GM12865 (cell line): ENCODE measurements around the gene KLHL28.

Experiments used
- DNase-seq: peaks from one replicate; pipeline ENCODE4 v3.0.0; 2010; ENCODE audit warnings: low read depth
- H3K4me3 ChIP-seq: 2 replicates; pipeline ENCODE4 v1.5.1; 2011; ENCODE audit warnings: mild to moderate bottlenecking, low read depth, low read length, control low read depth
- TF ChIP-seq, protein P1 (sequence below): IDR thresholded peaks from 2 replicates; pipeline ENCODE4 v1.5.1; 2011; ENCODE audit warnings: low read length, control low read depth, low read depth, inconsistent platforms; ENCODE audit not compliant: insufficient read depth; ENCODE audit errors: missing control alignments

Gene KLHL28

DNA sequence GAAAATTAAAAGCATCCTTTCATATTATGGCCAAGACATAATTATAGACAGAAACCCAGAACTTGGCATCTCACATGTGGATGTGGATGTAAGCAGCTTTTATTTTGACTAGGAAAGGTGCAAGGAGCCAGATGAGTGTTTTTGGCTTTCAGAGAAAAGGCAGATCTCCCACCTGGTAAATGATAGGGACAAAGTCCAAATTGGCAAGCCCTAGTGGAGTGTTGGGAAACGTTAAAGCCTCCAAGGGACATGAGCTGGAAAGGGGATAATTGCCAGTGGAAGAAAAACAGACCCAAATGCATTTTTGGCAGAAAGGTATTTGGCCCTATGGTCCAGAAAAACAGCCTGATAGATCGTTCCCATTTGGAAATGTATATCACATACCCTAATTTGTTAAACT, 60.1 kb downstream of the KLHL28 start:
- H3K4me3 ChIP-seq: no peak overlapping the region
- TF ChIP-seq, protein P1, sequence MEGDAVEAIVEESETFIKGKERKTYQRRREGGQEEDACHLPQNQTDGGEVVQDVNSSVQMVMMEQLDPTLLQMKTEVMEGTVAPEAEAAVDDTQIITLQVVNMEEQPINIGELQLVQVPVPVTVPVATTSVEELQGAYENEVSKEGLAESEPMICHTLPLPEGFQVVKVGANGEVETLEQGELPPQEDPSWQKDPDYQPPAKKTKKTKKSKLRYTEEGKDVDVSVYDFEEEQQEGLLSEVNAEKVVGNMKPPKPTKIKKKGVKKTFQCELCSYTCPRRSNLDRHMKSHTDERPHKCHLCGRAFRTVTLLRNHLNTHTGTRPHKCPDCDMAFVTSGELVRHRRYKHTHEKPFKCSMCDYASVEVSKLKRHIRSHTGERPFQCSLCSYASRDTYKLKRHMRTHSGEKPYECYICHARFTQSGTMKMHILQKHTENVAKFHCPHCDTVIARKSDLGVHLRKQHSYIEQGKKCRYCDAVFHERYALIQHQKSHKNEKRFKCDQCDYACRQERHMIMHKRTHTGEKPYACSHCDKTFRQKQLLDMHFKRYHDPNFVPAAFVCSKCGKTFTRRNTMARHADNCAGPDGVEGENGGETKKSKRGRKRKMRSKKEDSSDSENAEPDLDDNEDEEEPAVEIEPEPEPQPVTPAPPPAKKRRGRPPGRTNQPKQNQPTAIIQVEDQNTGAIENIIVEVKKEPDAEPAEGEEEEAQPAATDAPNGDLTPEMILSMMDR: no peak
- no peak for DNase-seq

DNA sequence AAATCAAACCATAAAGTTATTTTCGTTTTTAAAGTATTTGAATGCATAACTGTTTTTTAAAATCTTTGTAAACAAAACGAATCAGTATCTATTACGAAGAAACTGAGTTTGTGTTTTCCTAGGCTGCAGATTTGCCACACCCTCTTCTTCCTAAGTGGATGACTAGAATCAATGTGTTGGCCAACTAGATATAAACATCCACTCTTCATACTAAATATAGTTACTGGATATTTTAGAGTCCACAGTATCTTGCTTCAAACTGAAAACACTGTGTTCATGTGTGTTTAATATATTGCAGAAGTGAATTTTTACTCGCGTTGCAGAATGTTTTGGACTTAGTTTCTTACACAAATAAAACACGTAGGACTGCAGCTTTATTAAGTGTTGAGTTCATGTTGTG, 63.2 kb downstream of the KLHL28 start:
- H3K4me3 ChIP-seq: no peak overlapping the region
- TF ChIP-seq, protein P1: no peak
- no peak for DNase-seq

DNA sequence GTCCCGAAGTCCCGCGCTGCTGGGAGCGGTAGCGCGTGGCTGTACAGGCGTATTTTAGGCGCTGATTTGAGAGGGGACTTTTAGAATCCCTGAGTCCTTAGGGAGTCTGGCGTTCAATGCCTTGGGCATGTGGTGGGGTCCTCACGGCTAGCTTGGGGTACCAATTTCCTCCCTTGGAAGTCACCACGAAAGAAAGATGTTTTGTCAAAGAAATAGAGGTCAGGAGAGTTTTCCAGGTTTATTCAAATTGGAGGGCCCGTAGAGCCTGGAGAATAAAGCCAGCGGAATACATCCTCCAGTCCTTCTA, 63.9 kb downstream of the KLHL28 start:
- DNase-seq: no peak
- TF ChIP-seq, protein P1: no peak

DNA sequence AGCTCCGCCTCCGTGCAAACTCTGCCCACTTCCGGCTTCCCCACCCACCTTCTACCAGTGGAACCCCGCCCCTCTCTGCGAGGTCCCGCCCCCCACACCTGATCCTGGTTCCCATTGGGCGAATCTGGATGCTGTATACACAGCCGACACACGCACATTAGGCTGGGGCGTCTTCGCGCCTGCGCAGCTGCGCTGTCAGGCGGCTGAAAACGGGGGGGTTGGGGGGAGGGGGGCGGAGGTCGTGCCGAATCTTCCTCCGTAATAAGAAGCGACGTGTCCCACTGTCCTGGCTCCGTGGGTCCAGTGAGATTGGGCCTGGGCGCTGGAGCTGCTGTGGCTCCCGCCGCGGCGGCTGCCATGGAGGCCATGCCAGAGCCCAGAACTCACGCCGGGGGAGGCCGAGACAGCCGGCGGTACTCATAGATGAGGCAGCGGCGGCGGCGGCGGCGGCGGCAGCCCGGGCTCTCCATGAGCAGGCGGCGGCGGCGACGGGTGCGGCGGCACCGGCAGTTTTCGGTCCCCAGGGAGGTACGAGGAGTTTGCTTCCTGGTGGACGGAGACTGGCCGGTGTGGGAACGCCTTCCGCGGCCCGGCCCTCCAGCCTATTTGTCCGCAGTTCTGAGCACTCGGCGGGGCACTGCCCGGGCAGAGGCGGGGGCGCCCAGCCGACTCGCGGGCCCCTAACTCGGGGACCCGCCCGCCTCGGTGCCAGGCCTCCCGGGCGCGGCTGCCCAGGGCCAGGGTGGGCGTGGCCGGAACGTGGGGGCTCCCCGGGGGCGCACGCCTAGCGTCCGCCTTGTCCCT, 64.5 kb downstream of the KLHL28 start:
- DNase-seq: peak; percentile 98
- peak overlapping the region; percentile 91 for H3K4me3 ChIP-seq
- TF ChIP-seq, protein P1: no peak

More for the DNA sequence above, 63.9 kb downstream of the KLHL28 start:
- H3K4me3 ChIP-seq: peak overlapping the region; percentile 91

DNA sequence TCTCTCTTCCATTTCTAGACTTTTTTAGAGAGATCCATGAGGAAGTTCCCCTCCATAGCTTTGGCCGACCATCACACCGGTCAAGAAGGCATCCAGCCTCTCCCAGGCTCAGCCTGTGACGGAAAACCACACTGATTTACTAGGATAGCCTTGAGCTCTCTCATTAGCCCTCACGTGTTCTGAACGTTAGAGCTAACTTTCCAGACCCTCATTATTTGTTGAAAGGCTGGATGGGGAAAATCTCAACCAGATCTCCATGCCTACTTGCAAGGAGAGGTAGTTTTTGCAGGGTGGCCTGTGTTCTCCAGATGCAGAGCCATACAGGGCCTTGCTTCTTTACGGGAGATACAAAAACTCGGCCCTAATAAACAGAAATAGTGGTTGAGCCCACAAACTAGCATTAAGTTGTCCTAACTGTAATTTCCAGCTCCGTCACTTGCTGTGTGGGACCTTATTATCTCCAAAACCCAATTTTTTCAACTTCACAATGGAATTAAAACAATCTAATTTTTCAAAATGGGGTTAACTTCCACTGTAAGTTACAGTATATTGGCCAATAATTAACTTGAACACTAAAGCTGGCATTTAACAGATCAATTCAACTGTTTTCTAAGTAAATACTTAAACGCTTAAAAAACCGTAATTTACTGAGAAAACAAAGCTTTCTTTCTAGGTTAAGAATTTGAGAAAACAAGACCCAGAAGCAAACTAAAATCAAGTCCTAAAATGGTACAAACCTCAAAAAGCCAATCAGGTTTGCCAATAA, 65.3 kb downstream of the KLHL28 start:
- peak; percentile 1 for DNase-seq
- TF ChIP-seq, protein P1: no peak
- H3K4me3 ChIP-seq: peak overlapping the region; percentile 91

DNA sequence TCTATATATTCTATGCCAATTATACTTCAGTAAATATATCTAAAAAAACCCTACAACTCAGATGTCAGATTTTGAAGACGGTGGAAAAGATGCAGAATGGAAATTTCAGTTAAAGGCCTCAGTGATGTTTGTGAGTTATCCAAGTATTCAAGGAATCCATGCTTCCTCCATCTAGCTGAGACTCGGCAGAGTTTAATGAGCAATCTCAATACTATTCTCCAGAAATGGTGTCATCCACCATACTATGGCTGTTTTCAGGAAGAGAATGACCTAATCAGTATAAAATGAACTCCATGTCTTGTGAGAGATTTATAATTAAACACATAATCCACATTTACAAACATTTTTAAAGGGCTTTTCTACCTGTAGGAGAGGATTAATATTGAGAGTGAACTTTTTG, 66.0 kb downstream of the KLHL28 start:
- TF ChIP-seq, protein P1: no peak
- DNase-seq: no peak
- H3K4me3 ChIP-seq: no peak overlapping the region
